Inflammatory macrophage treated with lipopolysaccharide for 1 hour (primary cell): ENCODE measurements around the gene PLEKHA7.
"Not testable (repeated sequence)": the region's sequence is repeated elsewhere in the genome, so short reads cannot be mapped to it uniquely, and the experiment has no call there.

Experiments used
- DNase-seq, 2 donors: peaks; one replicate each; pipeline ENCODE4 v3.0.0-alpha.2; 2020 to 2022

The PLEKHA7 gene

DNA sequence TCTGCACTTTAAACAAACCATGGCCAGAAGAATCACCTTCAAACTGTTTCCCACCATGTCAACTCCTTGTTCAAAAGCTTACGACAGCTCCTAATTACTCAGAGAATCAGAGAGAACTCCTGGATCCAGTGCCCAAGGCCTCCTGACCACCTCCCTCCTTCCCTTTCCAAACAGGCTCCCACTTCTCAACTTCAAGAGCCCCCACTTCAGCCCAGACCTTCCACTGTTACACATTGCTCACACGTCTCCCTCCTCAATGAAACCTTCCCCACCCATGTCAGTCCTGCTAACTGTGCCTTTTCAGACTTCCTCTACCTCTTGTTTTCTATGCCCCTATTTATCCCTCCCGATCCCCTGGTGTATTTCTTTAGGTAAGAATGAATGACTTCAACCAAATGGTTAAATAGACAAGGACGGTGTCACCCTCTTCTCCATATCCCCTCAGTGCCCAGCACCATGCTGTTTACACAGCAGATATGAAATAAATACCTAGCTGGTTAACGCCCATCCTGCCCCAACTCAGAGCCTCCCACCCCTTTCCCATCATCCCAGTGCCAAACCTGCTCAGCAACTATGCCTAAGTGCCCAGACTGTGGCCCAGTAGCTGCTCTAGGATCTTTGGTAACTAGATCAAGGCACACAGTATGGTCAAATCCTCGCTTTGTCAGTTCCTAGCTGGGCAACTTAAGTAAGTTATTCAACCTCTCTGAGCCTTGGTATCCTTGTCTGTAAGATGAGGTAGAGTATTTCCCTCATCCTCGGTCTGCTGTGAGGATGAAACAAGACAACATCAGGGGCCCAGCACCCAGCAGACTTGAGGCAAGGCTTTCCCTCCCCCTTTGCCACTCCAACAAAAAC, 36.8 kb downstream of the PLEKHA7 start:
- DNase-seq, result no peak

DNA sequence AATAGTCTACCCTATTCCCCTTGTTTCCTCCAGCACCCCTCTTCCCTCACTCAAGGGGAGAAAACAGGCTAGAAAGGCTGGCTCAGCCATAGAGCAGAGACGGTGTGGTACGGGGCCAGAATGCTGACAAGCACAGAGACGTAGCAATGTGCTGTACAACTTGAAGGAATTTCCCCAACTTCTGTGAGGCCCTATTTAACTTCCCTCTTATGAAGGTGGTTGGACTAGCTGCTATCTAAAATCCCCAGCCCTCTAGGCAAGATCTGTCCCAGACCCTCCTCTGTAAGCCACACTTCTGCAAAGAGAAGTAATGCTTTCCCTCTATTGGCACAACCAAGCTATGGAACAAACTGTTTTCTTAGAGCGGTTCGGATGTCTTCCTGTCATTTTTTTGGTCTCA, 37.8 kb downstream of the PLEKHA7 start:
- no peak for DNase-seq

GRCh38 chr11:16975906-16976305, 38.3 kb downstream of the PLEKHA7 start:
- no peak for DNase-seq

DNA sequence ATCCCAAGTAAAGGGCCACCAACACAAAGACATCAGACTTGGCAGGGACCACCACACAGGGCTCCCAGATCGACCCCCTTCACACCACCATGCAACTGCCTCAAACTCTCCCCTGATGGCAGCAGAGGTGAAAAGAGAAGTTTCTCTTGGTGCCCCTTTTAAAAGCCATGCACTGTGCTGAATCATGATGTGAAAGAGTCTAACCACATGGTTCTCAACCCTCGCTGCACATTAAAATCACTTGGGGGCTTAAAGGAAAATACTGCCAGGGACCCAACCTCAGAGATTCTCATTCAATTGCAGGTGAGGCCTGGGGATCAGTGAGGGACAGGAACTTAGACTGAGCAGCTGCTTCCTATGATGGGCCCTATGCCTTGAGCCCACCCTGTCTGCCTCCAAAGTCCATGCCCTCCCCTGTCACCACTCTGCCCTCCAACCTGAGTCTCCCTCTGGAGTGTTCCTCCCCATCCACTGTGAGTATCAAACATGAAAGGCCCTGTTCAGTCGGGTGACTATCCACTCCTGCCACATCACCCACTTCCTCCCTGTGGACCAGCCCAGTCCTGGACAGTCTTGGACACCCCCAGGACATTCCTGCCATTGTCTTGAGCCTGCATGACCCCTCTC, 40.8 kb downstream of the PLEKHA7 start:
- DNase-seq, result no peak

GRCh38 chr11:16969010-16969999, 44.9 kb downstream of the PLEKHA7 start:
- DNase-seq, result peak in 1 of 2 donors; percentile 10

DNA sequence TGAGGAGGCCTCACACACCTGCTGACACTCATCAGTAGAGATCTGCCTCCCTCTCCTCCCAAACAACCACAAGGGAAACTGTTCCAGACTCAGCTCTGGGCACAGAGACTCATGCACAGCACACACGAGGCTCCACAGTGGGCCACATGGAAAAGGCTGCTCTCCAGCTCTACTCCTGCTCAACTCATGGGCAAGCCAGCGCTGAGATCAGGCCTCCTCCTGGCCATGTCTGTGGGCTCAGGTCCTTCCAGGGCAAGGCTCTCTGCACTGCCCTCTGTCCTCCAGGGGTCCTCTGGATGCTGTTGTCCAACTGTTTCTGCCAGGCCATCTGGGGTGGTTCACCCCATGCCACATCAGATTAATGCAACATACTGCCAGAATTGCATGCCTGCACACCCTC, 46.0 kb downstream of the PLEKHA7 start:
- no peak for DNase-seq

GRCh38 chr11:16966930-16967671, 47.1 kb downstream of the PLEKHA7 start:
- no peak for DNase-seq

DNA sequence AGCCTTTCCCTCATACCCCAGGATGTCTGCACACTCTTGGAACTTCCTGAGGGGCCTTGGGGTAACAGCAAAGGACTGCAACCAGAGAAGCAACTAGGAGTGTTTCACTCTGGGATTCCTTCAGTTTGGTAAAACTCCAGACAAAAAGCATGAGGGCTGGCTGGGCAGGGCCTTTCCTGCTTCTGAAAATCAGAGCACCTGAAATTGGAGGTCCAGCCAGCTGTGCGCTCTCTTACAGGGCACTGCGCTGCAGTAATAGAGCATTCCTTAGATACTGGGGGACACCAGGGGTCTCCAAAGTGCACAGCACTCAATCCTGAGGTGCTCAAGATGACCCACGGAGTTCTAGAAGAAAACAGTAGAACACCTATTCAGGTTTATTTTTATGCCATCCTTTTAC, 49.7 kb downstream of the PLEKHA7 start:
- no peak for DNase-seq

GRCh38 chr11:16963316-16963876, 50.8 kb downstream of the PLEKHA7 start:
- DNase-seq, result no peak

- DNase-seq, result not testable (repeated sequence)
These were observed 51.6 kb downstream of the PLEKHA7 start for GRCh38 chr11:16962589-16962988.

- DNase-seq, result no peak
These were observed 52.1 kb downstream of the PLEKHA7 start for GRCh38 chr11:16962146-16962545.

GRCh38 chr11:16960250-16960649, 54.0 kb downstream of the PLEKHA7 start:
- no peak for DNase-seq

DNA sequence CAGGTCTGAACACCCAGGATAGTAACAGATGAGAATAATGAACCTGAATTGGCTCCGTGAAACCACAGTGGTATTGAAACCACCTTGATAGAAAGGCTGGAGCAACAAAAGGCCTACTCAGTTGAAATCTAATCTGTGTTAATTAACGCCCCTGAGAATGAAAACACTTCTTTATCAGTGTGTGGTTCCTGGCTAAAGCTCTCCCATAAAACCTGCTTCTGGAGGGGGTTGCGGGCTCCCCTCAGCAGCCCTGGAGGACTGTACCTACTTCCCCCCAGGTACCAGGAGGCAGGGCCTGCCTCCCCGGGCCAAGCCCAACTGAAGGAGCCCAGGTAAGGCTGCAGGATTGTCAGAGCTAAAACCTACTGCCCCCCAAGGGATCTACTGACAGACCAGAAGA, 54.6 kb downstream of the PLEKHA7 start:
- DNase-seq, result no peak

DNA sequence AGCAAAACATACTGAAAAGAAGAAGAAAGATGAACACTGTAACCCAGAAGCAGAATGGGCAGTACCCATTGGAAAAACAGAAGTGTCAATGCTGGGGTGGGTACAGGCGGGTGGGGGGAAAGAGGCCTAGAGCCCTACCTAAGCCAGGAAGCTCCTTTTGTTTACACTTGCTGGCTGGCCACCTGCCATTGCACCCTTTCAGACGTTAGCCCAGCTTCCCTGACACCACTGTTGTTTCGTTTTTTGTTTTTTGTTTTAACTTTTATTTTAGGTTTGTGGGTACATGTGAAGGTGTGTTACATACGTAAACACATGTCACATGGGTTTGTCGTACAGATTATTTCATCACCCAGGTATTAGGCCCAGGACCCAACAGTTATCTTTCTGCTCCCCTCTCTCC, 55.4 kb downstream of the PLEKHA7 start:
- DNase-seq, result no peak

GRCh38 chr11:16956538-16957153, 57.6 kb downstream of the PLEKHA7 start:
- no peak for DNase-seq

GRCh38 chr11:16953663-16954062, 60.6 kb downstream of the PLEKHA7 start:
- no peak for DNase-seq

DNA sequence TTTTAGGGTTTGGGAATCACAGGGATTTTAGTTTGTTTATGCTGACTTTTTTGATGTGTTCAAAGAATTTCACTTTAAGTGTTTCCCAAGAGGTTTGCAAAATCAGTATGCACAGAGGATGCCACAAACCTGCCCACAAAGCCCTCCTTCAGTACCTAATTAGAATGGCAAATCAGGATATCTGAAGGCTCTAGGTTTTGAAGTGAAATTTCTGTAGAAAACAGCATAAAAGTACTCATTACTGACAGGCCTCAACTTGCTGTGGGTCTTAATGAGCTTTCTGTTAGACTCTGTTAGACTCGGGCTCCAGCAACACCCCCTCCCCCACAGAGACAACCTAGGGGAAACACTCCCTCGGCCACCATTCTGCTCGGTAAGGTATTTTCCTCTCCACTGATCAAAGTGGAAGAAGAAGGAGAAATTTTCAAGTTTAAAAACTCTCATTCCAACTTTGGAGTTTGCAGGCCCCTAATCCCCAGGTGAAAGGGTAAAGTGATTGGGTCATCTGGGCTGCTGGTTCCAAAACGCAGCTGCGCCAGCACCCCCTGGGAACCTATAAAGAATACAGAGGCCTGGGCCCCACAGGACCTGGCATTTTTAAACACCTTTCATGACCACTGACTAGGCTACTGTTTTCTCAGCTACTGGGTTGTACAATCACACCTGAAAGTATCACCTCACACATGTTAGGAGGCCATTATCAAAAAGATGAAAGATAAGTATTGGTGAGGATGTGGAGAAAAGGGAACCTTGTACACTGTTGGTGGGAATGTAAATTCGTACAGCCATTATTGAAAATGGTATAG, 67.5 kb downstream of the PLEKHA7 start:
- DNase-seq, result no peak

- DNase-seq, result peak; percentile 32 to 50
These were observed 68.3 kb downstream of the PLEKHA7 start for GRCh38 chr11:16945671-16946469.

DNA sequence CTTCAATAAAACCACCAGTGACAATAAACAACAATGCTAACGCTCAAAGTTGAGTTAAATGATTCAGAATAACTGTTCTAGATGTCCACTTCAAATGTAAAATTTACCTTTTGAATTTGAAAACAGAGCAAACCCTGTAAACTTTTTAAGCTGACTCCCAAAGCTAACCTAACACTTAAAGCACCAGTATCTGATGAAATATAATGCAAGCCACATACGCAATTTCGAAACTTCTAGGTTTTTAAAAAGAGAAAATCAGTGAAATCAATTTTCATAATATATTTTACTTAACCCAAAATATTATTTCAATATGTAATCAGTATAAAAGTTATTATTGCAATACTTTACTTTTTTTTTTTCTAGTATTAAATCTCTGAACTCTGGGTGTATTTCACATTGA, 71.3 kb downstream of the PLEKHA7 start:
- no peak for DNase-seq

DNA sequence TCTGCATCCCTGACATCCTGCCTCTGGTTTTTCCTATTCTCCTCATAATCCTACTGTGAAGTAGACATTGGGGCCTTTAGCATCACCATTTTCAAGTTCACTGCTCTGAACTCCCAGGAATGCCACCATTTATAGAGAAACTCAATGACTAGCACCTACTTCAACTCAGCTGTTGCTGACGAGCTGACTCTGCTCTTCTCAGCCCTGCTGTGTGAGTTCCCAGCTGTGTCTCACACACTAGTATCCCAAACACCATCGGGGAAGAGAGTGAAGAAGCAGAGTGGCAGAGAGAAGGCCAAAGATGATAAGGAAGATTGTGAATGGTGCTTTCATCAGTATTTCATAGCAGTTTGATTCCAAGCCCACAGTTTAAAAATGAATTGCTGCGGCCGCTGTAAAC, 71.9 kb downstream of the PLEKHA7 start:
- no peak for DNase-seq
